NCI-H1417 (cell line): Measurements from ENCODE around the gene CALN1.

Experiments used
- DNase-seq, 3 experiments: peaks; one replicate each; lab custom pipeline; 2025; lab: John Stamatoyannopoulos, UW

CALN1 gene

GRCh38 chr7:72182036-72182435, 230.1 kb downstream of the CALN1 start:
- DNase-seq: no peak

- no peak for DNase-seq
These were observed 235.3 kb downstream of the CALN1 start for GRCh38 chr7:72176875-72177274.

GRCh38 chr7:72170475-72170874, 241.7 kb downstream of the CALN1 start:
- DNase-seq: no peak

- no peak for DNase-seq
These were observed 248.9 kb downstream of the CALN1 start for GRCh38 chr7:72163271-72163670.

- no peak for DNase-seq
These were observed 250.6 kb downstream of the CALN1 start for GRCh38 chr7:72161534-72161933.

GRCh38 chr7:72159911-72160310, 252.2 kb downstream of the CALN1 start:
- no peak for DNase-seq

- DNase-seq: no peak
These were observed 255.5 kb downstream of the CALN1 start for GRCh38 chr7:72156671-72157070.

- no peak for DNase-seq
These were observed 259.0 kb downstream of the CALN1 start for GRCh38 chr7:72153132-72153512.

GRCh38 chr7:72152161-72153131, 259.7 kb downstream of the CALN1 start:
- DNase-seq: no peak

- DNase-seq: no peak
These were observed 271.6 kb downstream of the CALN1 start for GRCh38 chr7:72140566-72140965.

GRCh38 chr7:72127136-72127535, 285.0 kb downstream of the CALN1 start:
- no peak for DNase-seq

GRCh38 chr7:72123913-72124312, 288.2 kb downstream of the CALN1 start:
- no peak for DNase-seq

GRCh38 chr7:72118366-72118765, 293.8 kb downstream of the CALN1 start:
- no peak for DNase-seq

- DNase-seq: no peak
These were observed 298.0 kb downstream of the CALN1 start for GRCh38 chr7:72114129-72114528.

- no peak for DNase-seq
These were observed 299.1 kb downstream of the CALN1 start for GRCh38 chr7:72112992-72113391.

GRCh38 chr7:72112530-72112929, 299.6 kb downstream of the CALN1 start:
- DNase-seq: no peak

GRCh38 chr7:72111086-72111485, 301.1 kb downstream of the CALN1 start:
- no peak for DNase-seq

- DNase-seq: no peak
These were observed 302.6 kb downstream of the CALN1 start for GRCh38 chr7:72109566-72109965.

- no peak for DNase-seq
These were observed 305.7 kb downstream of the CALN1 start for GRCh38 chr7:72106405-72106804.

- no peak for DNase-seq
These were observed 310.7 kb downstream of the CALN1 start for GRCh38 chr7:72101444-72101843.

- no peak for DNase-seq
These were observed 312.4 kb downstream of the CALN1 start for GRCh38 chr7:72099784-72100183.

GRCh38 chr7:72098807-72099580, 313.1 kb downstream of the CALN1 start:
- no peak for DNase-seq

GRCh38 chr7:72097226-72097625, 314.9 kb downstream of the CALN1 start:
- no peak for DNase-seq
